Mucosa of rectum (tissue), 2 donors: ENCODE data around the gene ECT2L.

Experiments
- H3K27ac ChIP-seq, 2 donors: one replicate each; pipeline ENCODE4 v1.7.0; 2013; ENCODE audit warnings: inconsistent platforms in 2 of 2, low read depth in 2 of 2, low read length in 2 of 2
- H3K27me3 ChIP-seq, 2 donors: one replicate each; pipeline ENCODE4 v1.7.0; 2013; ENCODE audit warnings: low read length in 2 of 2; ENCODE audit not compliant: control insufficient read depth in 2 of 2, insufficient read depth in 2 of 2
- H3K36me3 ChIP-seq, 2 donors: one replicate each; pipeline ENCODE4 v1.7.0; 2013; ENCODE audit warnings: low read length in 2 of 2; ENCODE audit not compliant: control insufficient read depth in 2 of 2, insufficient read depth in 2 of 2
- H3K4me1 ChIP-seq, 2 donors: one replicate each; pipeline ENCODE4 v1.7.0; 2013; ENCODE audit warnings: low read length in 2 of 2, mild to moderate bottlenecking in 1 of 2; ENCODE audit not compliant: control insufficient read depth in 2 of 2, insufficient read depth in 2 of 2
- H3K4me3 ChIP-seq, 2 donors: one replicate each; pipeline ENCODE4 v1.7.0; 2013; ENCODE audit warnings: low read length in 2 of 2
- H3K9ac ChIP-seq, 2 donors: one replicate each; pipeline ENCODE4 v1.7.0; 2013; ENCODE audit warnings: low read length in 2 of 2, low read depth in 1 of 2, mild to moderate bottlenecking in 1 of 2
- H3K9me3 ChIP-seq, 2 donors: one replicate each; pipeline ENCODE4 v1.7.0; 2013; ENCODE audit warnings: low read length in 2 of 2; ENCODE audit not compliant: control insufficient read depth in 2 of 2
- donor health status: healthy.
- donor health status: Normal muscosa, but diverticular disease.

Gene ECT2L

GRCh38 chr6:138795809-138796603, at the start of gene ECT2L:
Gene ECT2L (plus strand): TSS chr6:138796087. CDS start chr6:138813275, 17,188 bp downstream.
- peaks cover 2 to 5% of the 10 kb centered on the region in 2 donors for H3K4me1 ChIP-seq
- peak within 1 kb of the TSS; percentile 43 to 79 for H3K9ac ChIP-seq
- no peaks in the 10 kb centered on the region for H3K27me3 ChIP-seq
- peaks cover 4 to 10% of the 10 kb centered on the region in 2 donors for H3K36me3 ChIP-seq
- no peaks in the 10 kb centered on the region for H3K9me3 ChIP-seq
- peak within 1 kb of the TSS; percentile 64 to 65 for H3K27ac ChIP-seq
- H3K4me3 ChIP-seq, result peak within 1 kb of the TSS; percentile 41 to 65

- H3K36me3 ChIP-seq, result no peaks in the 10 kb centered on the region
- H3K9me3 ChIP-seq, result no peaks in the 10 kb centered on the region
- no peak overlapping the region for H3K4me3 ChIP-seq
- no peak overlapping the region for H3K9ac ChIP-seq
- no peaks in the 10 kb centered on the region for H3K4me1 ChIP-seq
- no peaks in the 10 kb centered on the region for H3K27me3 ChIP-seq
- no peak overlapping the region for H3K27ac ChIP-seq
Observed at GRCh38 chr6:138752017-138752416, 43.9 kb upstream of the ECT2L start.

GRCh38 chr6:138757136-138757535, 38.8 kb upstream of the ECT2L start:
- no peaks in the 10 kb centered on the region for H3K9me3 ChIP-seq
- no peak overlapping the region for H3K27ac ChIP-seq
- H3K36me3 ChIP-seq, result no peaks in the 10 kb centered on the region
- no peaks in the 10 kb centered on the region for H3K27me3 ChIP-seq
- H3K9ac ChIP-seq, result no peak overlapping the region
- H3K4me1 ChIP-seq, result no peaks in the 10 kb centered on the region
- no peak overlapping the region for H3K4me3 ChIP-seq

DNA sequence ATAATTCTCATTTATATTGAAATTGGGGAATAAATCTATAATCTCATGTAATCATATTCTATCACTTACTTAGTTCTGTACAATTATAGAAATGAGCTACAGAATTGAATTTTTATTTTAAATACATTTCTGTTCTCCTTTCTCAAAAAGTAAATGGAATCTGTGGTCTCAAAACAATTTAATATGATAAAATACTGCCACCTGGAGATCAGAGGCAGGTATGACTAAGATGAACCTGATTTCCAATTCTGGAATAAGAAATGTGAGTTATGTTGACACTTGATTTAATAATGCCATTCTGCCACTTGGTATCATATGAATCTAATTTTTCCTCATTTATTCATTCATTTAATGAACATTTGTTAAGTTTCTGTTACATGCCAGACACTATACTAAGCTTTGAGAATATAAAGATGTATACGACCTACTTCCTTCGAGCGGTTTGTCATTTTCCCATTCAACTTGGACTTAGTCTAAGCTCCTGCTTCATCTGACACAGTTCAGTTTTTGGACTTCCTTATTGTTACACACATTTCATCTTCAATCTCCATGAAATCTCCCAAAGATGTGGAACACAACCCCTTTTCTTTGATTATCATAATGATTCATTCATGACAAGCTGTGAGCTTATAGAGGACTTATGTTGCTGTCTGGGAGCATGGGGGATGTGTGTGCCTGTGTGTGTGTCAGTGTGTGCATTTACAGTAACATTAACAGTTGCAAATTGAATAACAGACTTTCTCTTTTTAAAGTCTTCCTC, 29.8 kb upstream of the ECT2L start:
- no peaks in the 10 kb centered on the region for H3K27me3 ChIP-seq
- H3K9me3 ChIP-seq, result no peaks in the 10 kb centered on the region
- H3K4me1 ChIP-seq, result no peaks in the 10 kb centered on the region
- no peak overlapping the region for H3K4me3 ChIP-seq
- H3K36me3 ChIP-seq, result no peaks in the 10 kb centered on the region
- no peak overlapping the region for H3K27ac ChIP-seq
- H3K9ac ChIP-seq, result no peak overlapping the region

GRCh38 chr6:138769102-138769676, 26.7 kb upstream of the ECT2L start:
- no peak overlapping the region for H3K4me3 ChIP-seq
- H3K9me3 ChIP-seq, result no peaks in the 10 kb centered on the region
- H3K27ac ChIP-seq, result no peak overlapping the region
- H3K4me1 ChIP-seq, result peaks cover 6% of the 10 kb centered on the region in 2 donors
- no peaks in the 10 kb centered on the region for H3K27me3 ChIP-seq
- no peaks in the 10 kb centered on the region for H3K36me3 ChIP-seq
- H3K9ac ChIP-seq, result no peak overlapping the region

GRCh38 chr6:138772596-138773176, 23.2 kb upstream of the ECT2L start:
- Histone ChIP-seq H3K36me3 (peaks cover 0 to 3% of the 10 kb centered on the region in 2 donors), H3K9me3 (no peaks in the 10 kb centered on the region), H3K4me1 (peaks cover 9 to 12% of the 10 kb centered on the region in 2 donors), H3K27ac (peak overlapping the region; percentile 98 to 99), H3K27me3 (no peaks in the 10 kb centered on the region), H3K4me3 (peak overlapping the region; percentile 87 to 95), H3K9ac (peak overlapping the region; percentile 42 to 97)

- Histone ChIP-seq H3K9ac (peak within 1 kb of the TSS; percentile 97 to 98), H3K36me3 (peaks cover 0 to 3% of the 10 kb centered on the region in 2 donors), H3K9me3 (no peaks in the 10 kb centered on the region), H3K27ac (peak within 1 kb of the TSS; percentile 98 to 99), H3K4me1 (peaks cover 9 to 12% of the 10 kb centered on the region in 2 donors), H3K4me3 (peak within 1 kb of the TSS; percentile 87 to 95), H3K27me3 (no peaks in the 10 kb centered on the region)
Observed at GRCh38 chr6:138773177-138774091, 22.5 kb upstream of the ECT2L start, which contains the start of gene CCDC28A. Gene CCDC28A (plus strand): TSS chr6:138773769. CDS start chr6:138776121, 2,352 bp downstream.

DNA sequence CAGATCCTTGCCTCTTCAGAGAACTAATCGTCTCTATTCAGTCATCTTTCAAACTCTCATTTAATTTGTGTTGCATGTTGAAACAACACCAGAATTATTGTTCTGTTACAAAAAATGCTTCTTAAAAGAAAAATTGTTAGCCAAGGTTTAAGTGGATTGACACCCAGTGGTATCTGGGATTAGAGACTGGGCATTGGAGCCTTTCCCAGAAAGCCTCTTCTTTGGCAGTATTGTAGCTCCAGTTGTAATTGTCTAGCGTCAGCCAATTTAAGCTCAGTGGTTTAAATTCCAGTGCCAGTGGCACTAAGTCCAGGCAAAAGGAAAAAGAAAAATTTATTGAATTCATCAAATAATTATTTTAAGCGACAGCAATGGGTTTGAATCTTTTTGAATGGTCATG, 21.5 kb upstream of the ECT2L start:
- Histone ChIP-seq H3K9ac (peak overlapping the region; percentile 97 to 98), H3K36me3 (peaks cover 0 to 3% of the 10 kb centered on the region in 2 donors), H3K4me1 (peaks cover 9 to 12% of the 10 kb centered on the region in 2 donors), H3K27ac (peak overlapping the region; percentile 98 to 99), H3K9me3 (no peaks in the 10 kb centered on the region), H3K27me3 (no peaks in the 10 kb centered on the region), H3K4me3 (peak overlapping the region; percentile 87 to 95)

GRCh38 chr6:138776659-138777058, 19.2 kb upstream of the ECT2L start:
- H3K9ac ChIP-seq, result no peak overlapping the region
- no peak overlapping the region for H3K27ac ChIP-seq
- H3K4me1 ChIP-seq, result peaks cover 9 to 12% of the 10 kb centered on the region in 2 donors
- H3K9me3 ChIP-seq, result no peaks in the 10 kb centered on the region
- H3K36me3 ChIP-seq, result peaks cover 3 to 5% of the 10 kb centered on the region in 2 donors
- no peak overlapping the region for H3K4me3 ChIP-seq
- no peaks in the 10 kb centered on the region for H3K27me3 ChIP-seq
